ENCODE measurements around the gene ADCY5.

GRCh38 chr3:123444023-123444422 is 4.9 kb downstream of the ADCY5 start:
- TF ChIP-seq POLR2A (IDR thresholded peaks at IDR 0.05; ENCODE audit: low read depth, low read length) (no peak), POLR2AphosphoS5 (IDR thresholded peaks at IDR 0.05; ENCODE audit: low read depth, low read length) (no peak), TAF1 (IDR thresholded peaks at IDR 0.05; ENCODE audit: borderline replicate concordance, low read depth, low read length) (no peak)

Measured in GM12892 (cell line).